Thoracic aorta endothelial cell (primary cell): ENCODE results near the gene ZBTB21. TPM values are rescaled to one million over a fixed set of nuclear protein-coding genes. Genes with fewer than 3 reads are reported as not detected.

ENCODE experiments used
- total RNA-seq: library from RNA; depleted of rRNA; stranded (reverse); fragments of >200 nt; gene quantifications from 2 replicates; pipeline ENCODE4 v1.2.3, GENCODE V29; 2012

Gene ZBTB21
- total RNA-seq, result 14.8 and 16.1 TPM in 2 replicates

GRCh38 chr21:42009831-42010506 is at the start of gene ZBTB21:
Gene ZBTB21 (minus strand): TSS chr21:42010360. CDS start chr21:41994095, 16,265 bp downstream.

GRCh38 chr21:41953831-41954653 is 56.1 kb downstream of the ZBTB21 start, which contains the start of gene C2CD2:
Gene C2CD2 (minus strand): TSS chr21:41954018. CDS start chr21:41953648, 370 bp downstream.

Other genes with a start within 250 kb of the ZBTB21 start
- not detected in 2 replicates for gene RIPK4, start 243.3 kb downstream of the ZBTB21 start, total RNA-seq
- gene PRDM15, start 131.0 kb downstream of the ZBTB21 start, total RNA-seq, result 6.8 and 9.8 TPM in 2 replicates
- 27.7 and 28.6 TPM in 2 replicates for gene C2CD2, start 56.3 kb downstream of the ZBTB21 start, total RNA-seq
- gene UMODL1, start 61.0 kb upstream of the ZBTB21 start, total RNA-seq, result not detected in 2 replicates
- 17.7 and 19.0 TPM in 2 replicates for gene ABCG1, start 208.8 kb upstream of the ZBTB21 start, total RNA-seq